GM21515 (cell line): Measurements from ENCODE around the gene SNTG2.

Experiments
- ATAC-seq: cut with Tn5 transposase; IDR thresholded peaks from one replicate; pipeline ENCODE4 v1.9.1; 2021; ENCODE audit not compliant: unreplicated experiment

The SNTG2 gene

DNA sequence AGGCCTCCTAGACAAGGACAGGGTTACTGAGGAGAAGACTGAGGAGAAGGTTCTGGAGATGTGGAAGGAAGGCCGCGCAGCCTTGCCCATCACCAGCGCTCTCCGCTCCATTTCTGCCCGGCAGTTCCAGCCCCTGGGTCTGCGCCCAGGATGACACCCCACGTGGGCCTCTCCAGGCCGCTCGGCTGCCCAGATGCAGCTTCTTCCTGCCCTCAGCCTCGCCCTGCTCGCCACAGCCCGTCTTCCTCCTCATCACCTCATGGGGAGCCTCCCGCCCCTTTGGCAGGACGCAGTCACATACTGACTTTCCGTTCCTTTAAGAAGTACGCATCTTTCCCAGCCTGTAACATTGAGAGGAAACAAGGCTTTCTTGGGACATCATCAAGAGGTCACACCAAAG lies 37.1 kb downstream of the SNTG2 start:
- ATAC-seq, result no peak

DNA sequence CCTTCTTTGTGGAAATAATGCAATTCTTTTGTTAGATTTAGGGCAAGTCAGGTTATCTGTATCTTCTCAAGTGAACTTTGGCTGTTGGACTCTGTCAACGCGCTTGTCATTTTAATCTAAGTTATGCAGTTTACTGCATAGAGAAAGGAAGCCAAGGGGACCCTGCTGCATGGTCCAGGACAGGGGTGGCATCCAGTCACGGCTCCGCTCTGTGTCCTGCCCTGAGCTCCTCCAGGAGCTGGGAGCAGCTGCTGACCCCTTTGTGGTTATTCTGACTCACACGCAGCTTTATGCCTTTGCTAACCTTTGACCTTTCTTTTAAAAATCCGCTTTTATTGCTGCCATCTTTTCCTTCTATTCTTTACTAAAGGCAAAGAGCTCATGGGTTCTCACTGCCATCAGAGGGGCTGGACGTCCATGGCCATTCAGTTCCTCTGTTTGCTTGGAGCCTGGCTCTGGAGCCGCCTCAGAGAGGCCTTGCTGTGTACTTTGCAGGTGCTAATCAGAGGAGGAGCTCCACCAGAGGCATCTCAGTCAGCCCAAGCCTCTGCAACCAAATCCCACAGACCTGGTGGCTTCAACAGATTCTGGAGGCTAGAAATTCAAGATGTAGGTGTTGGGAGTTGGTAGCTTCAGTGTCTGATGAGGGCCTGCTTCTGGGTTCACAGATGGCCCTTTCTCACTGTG lies 39.3 kb downstream of the SNTG2 start:
- no peak for ATAC-seq

- no peak for ATAC-seq
These were observed 40.3 kb downstream of the SNTG2 start for GRCh38 chr2:990970-991369.

DNA sequence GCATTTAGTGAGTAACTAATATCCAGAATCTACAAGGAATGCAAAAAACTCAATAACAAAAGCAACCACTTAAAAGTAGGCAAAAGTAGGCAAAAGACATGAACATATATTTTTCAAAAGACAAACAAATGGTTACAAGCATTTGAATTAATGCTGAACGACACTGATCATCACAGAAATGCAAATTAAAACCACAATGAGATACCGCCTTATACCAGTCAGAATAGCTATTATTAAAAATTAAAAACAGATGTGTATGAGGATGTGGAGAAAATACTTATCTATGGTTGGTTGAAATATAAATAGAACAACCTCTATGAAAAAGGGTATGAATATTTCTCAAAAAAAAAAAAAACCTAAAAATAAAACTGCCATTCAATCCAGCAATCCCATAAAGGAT lies 51.7 kb downstream of the SNTG2 start:
- no peak for ATAC-seq

DNA sequence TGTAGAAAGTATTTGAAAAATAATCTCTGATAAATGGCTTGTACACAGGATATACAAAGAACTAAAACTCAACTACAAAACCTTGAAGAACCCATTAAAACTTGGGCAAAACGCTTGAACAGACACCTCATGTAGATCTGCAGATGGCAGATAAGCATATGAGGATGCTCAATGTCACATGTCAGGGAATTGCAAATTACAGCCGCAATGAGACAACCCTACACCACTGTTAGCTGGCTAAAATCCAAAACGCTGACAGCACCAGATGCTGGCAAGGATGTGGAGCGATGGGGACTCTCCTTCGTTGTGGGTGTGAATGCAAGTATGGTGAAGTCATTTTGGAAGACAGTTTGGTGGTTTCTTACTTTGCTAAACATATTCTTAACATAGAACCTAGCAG lies 53.7 kb downstream of the SNTG2 start:
- ATAC-seq, result no peak

DNA sequence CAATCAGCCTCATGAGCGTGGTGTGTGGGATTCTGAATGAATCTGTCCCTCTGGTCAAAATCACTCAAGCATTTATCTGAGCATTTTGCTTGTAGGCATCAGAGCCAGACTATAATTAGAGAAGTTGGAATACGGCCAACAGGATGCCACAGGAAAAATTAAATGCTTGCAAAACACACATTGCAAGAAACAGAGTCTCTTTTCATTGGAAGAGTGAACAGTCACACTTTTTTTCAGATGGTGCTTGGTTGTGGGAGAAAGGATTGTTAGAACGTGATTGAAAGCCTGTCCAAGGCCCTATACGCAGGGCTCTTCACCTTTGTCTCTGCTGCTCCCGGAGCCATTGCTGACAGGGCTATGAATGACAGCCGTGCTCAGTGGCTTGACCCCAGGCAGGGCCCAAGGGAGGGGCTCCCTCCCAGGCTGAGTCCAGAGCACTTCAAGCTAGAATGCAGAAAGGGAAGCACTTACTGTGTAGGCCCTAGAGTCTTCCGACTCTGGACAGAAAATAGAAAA lies 59.8 kb downstream of the SNTG2 start:
- no peak for ATAC-seq

DNA sequence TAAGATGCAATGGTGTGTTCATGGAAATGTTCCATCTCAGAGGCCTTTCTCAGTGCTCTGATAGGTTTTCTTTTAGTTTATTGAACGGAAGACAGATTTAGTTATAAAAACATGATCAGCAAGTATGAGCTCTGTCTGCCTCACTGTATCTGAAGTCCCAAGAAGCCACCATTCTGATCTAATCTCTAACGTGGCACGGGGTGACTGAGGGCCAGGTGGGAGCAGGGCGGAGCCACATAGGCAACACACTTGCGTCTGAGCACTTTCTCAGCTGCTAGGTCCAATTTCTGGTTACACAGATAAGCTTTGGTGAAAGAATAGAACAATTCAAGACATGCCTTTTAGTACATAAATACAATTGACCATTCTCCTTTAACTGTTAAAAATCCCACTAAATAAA lies 60.4 kb downstream of the SNTG2 start:
- ATAC-seq, result no peak

- ATAC-seq, result no peak
These were observed 61.3 kb downstream of the SNTG2 start for GRCh38 chr2:1011985-1012384.

DNA sequence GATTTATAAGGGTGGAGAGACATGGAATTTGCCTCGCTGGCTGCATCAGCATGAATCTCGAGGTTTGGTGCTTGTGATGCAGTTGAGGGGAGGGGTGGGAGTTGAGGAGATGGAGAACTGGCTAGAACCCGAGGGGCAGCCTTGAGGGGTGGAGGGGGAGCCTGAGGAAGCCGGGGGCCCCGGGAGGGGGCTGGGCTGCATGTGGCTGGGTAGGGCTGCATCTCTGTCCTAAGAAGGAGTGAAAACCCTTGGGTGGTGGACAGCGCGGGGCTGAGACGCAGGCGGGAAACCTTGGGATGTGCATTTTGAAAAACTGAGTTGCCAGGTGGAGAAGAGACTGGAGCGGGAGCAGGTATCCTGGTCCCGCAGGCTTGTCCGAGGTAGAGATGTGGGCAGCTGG lies 64.2 kb downstream of the SNTG2 start:
- ATAC-seq, result no peak

- no peak for ATAC-seq
These were observed 65.9 kb downstream of the SNTG2 start for GRCh38 chr2:1016500-1016899.

- ATAC-seq, result no peak
These were observed 67.2 kb downstream of the SNTG2 start for GRCh38 chr2:1017827-1018226.

DNA sequence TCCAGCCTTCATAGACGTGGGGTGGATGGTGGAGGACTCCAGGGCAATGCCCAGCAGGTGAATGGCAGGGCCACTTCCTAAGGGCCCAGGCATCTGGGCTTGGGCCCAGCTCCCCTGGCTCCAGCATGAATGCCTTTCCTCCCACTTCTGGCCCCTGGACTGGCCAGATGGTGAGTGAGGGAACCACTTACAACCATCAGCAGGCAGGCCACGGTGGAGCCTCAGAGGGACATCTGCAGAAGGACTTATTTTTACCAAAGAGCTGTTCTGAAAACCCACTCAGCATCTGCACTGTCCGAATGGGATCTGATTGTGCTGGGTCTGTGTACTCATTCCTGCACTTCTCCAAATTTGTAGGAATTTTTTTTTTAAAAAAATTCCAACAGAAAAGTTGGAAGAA lies 69.6 kb downstream of the SNTG2 start:
- ATAC-seq, result no peak

DNA sequence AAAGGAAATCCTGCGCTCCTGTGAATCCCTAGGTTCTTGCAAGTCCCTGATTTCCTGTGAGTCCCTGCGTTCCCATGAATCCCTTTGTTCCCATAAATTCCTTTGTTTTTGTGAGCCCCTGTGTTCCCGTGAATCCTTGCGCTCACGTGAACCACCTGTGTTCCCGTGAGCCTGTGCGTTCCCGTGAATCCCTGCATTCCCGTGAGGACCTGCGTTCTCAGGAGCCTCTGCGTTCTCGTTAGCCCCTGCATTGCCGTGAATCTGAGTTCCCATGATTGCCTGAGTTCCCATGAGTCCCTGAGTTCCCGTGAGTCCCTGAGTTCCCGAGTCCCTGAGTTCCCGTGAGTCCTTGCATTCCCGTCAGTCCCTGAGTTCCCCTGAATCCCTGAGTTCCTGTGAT lies 71.5 kb downstream of the SNTG2 start:
- ATAC-seq, result no peak

DNA sequence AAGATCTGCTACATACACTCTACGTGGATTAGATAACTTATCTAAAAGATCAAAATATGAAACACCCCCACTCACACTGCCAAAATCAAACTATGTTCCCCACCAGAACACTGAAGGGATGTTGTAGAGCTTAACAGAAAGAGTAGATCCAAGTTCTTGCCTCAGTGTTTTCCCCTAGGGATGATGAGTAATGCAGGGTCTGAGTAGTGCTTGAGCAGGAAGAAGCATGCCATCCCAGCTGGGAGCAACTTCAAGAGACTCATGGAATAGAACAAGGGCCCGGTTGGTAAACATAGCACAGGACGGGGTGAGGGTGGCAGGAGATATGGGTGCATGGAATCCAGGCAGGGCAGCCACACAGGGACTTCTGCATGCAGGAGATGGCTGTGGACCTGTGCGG lies 74.3 kb downstream of the SNTG2 start:
- ATAC-seq, result no peak

GRCh38 chr2:1026141-1026540 lies 75.5 kb downstream of the SNTG2 start:
- no peak for ATAC-seq

DNA sequence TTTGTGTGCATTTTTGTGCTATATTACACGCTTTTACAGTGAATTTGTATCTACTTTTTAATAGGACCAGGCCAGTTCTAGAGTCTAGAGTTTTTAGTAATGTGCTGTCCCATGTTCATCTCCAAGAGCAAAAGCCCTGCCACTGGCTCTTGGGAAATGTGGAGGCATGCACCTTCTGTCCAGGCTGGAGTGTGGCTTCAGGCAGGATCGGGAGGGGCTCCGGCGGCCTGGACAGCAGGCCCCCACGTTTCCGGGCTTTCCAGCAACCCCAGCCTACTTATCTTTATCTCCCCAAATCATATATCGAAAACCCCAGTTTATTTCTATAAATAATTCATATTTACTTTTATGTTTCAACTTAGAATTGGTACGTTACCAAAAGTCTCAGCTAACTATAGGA lies 78.2 kb downstream of the SNTG2 start:
- ATAC-seq, result no peak

DNA sequence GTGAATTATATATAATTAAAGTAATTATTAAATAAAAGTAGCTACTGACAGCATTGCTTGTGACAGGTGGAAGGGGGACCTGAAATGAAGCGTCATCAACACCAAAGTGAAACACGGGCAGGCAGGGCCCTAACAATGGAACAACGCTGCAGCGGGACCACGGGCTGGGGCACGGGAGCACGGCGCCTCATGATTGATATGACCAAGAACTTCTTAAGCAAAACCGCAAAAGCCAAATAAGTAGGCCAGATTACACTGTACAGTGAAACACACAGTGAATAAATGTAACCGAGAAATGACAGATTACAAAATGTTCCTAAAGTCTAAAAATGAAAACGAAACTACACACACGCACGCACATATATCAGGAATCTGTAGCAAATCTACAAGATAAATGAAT lies 81.4 kb downstream of the SNTG2 start:
- ATAC-seq, result no peak

DNA sequence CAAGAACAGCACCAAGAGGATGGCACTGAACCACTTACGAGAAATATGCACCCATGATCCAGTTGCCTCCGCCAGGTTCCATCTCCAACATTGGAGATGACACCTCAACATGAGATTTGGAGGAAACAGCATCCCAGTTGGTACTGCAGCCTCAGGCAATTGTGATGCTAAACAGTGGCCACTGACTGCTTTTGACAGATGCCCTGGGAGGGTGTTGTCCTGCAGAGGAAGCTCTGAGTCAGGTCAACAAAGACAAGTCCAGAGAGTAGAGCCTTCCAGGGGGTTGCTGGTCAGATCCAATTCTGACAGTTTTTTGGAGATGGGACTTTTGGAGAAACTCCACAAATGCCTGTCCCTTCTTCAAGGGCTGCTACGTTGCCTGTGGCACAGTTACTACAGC lies 82.4 kb downstream of the SNTG2 start:
- no peak for ATAC-seq

DNA sequence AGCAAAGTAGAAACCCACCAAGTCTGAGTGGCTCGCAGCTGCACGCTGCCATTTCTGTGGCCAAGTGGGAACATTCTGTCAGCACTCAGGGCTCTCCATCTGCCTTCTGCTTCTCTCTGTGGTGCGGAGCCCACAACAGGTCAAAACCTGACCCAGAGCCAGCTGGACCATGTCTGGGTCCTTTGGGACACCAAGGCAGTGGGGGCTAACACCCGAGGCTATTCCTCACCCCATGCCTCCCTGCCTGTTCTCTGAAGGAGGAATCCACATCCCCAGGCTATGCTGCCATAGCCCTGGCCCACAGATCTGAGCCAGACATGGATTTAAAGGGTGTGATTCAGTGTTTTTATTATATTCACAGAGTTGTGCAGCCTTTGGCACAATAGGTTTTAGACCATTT lies 86.4 kb downstream of the SNTG2 start:
- ATAC-seq, result no peak

- no peak for ATAC-seq
These were observed 88.9 kb downstream of the SNTG2 start for GRCh38 chr2:1039549-1039948.

GRCh38 chr2:1041012-1041805 lies 90.6 kb downstream of the SNTG2 start:
- no peak for ATAC-seq

DNA sequence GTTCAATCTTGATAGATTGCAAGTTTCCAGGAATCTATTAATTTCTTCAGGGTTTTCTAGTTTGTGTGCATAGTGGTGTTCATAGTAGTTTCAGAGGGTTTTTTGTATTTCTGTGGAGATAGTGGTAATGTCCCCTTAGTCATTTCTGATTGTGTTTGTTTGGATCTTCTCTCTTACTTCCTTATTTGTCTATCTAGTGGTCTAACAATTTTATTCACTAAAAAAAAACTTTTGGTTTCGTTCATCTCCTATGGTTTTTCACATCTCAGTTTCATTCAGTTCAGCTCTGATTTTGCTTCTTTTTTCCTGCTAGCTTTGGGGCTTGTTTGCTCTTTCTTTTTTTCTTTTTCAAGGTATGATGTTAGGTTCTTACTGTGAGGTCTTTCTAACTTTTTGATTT lies 94.5 kb downstream of the SNTG2 start:
- peak; percentile 79 for ATAC-seq

- no peak for ATAC-seq
These were observed 95.4 kb downstream of the SNTG2 start for GRCh38 chr2:1046067-1046466.
